Left lung (tissue), 10 donors: ENCODE measurements around the gene MRPL53. TPM values are rescaled to one million over a fixed set of nuclear protein-coding genes. Genes with fewer than 3 reads are reported as not detected.

ENCODE experiments used
- ATAC-seq: fragments of 200-7000 bp; cut with Tn5 transposase; one replicate; pipeline ENCODE4 v1.9.1; 2020; ENCODE audit warnings: moderate library complexity
- DNase-seq, 4 donors: peaks; one replicate each; pipeline ENCODE4 v3.0.0-alpha.2; 2013 to 2020
- H3K27ac ChIP-seq, 2 donors: fragments of 200-600 bp; sonication (generic) in 1 of 2; one replicate each; pipeline versions ENCODE4 v1.5.0 to v1.8.0; 2020 to 2021
- H3K27me3 ChIP-seq, 2 donors: fragments of 200-600 bp; sonication (generic) in 1 of 2; one replicate each; pipeline versions ENCODE4 v1.5.0 to v1.8.0; 2020 to 2021
- H3K36me3 ChIP-seq, 2 donors: fragments of 200-600 bp; sonication (generic) in 1 of 2; one replicate each; pipeline versions ENCODE4 v1.5.0 to v1.8.0; 2020 to 2021
- H3K4me1 ChIP-seq, 2 donors: fragments of 200-600 bp; one replicate each; pipeline ENCODE4 v1.8.0; 2021
- H3K4me3 ChIP-seq, 2 donors: fragments of 200-600 bp; sonication (generic) in 1 of 2; one replicate each; pipeline versions ENCODE4 v1.5.0 to v1.8.0; 2020 to 2021; ENCODE audit warnings: mild to moderate bottlenecking in 1 of 2
- H3K9me3 ChIP-seq, 2 donors: fragments of 200-600 bp; sonication (generic) in 1 of 2; one replicate each; pipeline versions ENCODE4 v1.5.0 to v1.8.0; 2020 to 2021
- CTCF ChIP-seq, 2 donors: fragments of 200-600 bp; sonication (generic) in 1 of 2; IDR thresholded peaks; one replicate each; pipeline versions ENCODE4 v1.5.0 to v1.8.0; 2021; ENCODE audit warnings: antibody characterized with exemption in 2 of 2
- intact Hi-C, 2 donors: fragments of 100-400 bp; cut with DNase I; formaldehyde crosslinking; loops; one replicate each; pipeline versions ENCODE4 v1.11.2 to v1.14.2; 2022
- polyA plus RNA-seq, 6 donors: library from polyadenylated mRNA; unstranded; fragments of 120-200 nt; gene quantifications; one replicate each; pipeline ENCODE4 v1.2.1, GENCODE V29; 2013; ENCODE audit not compliant: insufficient read length in 6 of 6
- total RNA-seq, 2 donors: library from RNA; stranded (reverse); fragmentation: NEBNext Ultra II Directional; extraction: Animal tissue kit (Norgen Biotek cat#: 25700); gene quantifications; one replicate each; pipeline ENCODE4 v1.2.1, GENCODE V29; 2021
- donor health status: DM: no; HTN: yes; CAD: no.
- donor health status: DM: no; HTN: no; CAD: no.

The MRPL53 gene
- total and polyA plus RNA-seq, 8 donors: 33.5 to 73.6 (median 52.1) TPM

- no peak for TF ChIP-seq CTCF (IDR thresholded peaks at IDR 0.05)
- peak; percentile 71 for ATAC-seq
- H3K36me3 ChIP-seq: no peaks in the 10 kb centered on the region
- intact Hi-C loops: no loop called here
- H3K27me3 ChIP-seq: no peaks in the 10 kb centered on the region
- peak within 1 kb of the TSS; percentile 53 to 82 for H3K27ac ChIP-seq
- no peaks in the 10 kb centered on the region for H3K9me3 ChIP-seq
- H3K4me1 ChIP-seq: peaks cover 19 to 37% of the 10 kb centered on the region in 2 donors
- peak within 1 kb of the TSS; percentile 63 to 77 for H3K4me3 ChIP-seq
- DNase-seq: peak; percentile 94 to 98 (median 96)
Measured at GRCh38 chr2:74454654-74455511, 17.6 kb downstream of the MRPL53 start, which contains the start of gene INO80B. INO80B (plus strand) TSS chr2:74455087; CDS start chr2:74455117, 30 bp downstream.

GRCh38 chr2:74450570-74451190, 21.8 kb downstream of the MRPL53 start:
- DNase-seq (no peak), ATAC-seq (no peak)
- intact Hi-C loops: no loop called here
- no peak overlapping the region for H3K27ac ChIP-seq
- H3K36me3 ChIP-seq: no peaks in the 10 kb centered on the region
- H3K4me3 ChIP-seq: no peak overlapping the region
- peaks cover 5 to 6% of the 10 kb centered on the region in 2 donors for H3K4me1 ChIP-seq
- no peaks in the 10 kb centered on the region for H3K9me3 ChIP-seq
- no peak for TF ChIP-seq CTCF (IDR thresholded peaks at IDR 0.05)
- H3K27me3 ChIP-seq: no peaks in the 10 kb centered on the region

- intact Hi-C loops: no loop called here
- no peak for TF ChIP-seq CTCF (IDR thresholded peaks at IDR 0.05)
Measured at GRCh38 chr2:74448771-74449170, 23.7 kb downstream of the MRPL53 start.

GRCh38 chr2:74447230-74447999, 25.1 kb downstream of the MRPL53 start:
- no peaks in the 10 kb centered on the region for H3K36me3 ChIP-seq
- H3K4me1 ChIP-seq: no peaks in the 10 kb centered on the region
- no peak for DNase-seq
- intact Hi-C loops: no loop called here
- ATAC-seq: no peak
- H3K27me3 ChIP-seq: peaks cover 0 to 22% of the 10 kb centered on the region in 2 donors
- TF ChIP-seq CTCF (IDR thresholded peaks at IDR 0.05): no peak
- no peaks in the 10 kb centered on the region for H3K9me3 ChIP-seq
- no peak overlapping the region for H3K4me3 ChIP-seq
- H3K27ac ChIP-seq: no peak overlapping the region

More at GRCh38 chr2:74448771-74449170, 23.7 kb downstream of the MRPL53 start:
- Histone ChIP-seq H3K4me3 (no peak overlapping the region), H3K27ac (no peak overlapping the region), H3K9me3 (no peaks in the 10 kb centered on the region), H3K36me3 (no peaks in the 10 kb centered on the region), H3K4me1 (no peaks in the 10 kb centered on the region), H3K27me3 (peaks cover 0 to 9% of the 10 kb centered on the region in 2 donors)
- ATAC-seq (no peak), DNase-seq (no peak)
